Mammary epithelial cell (primary cell): Measurements from ENCODE around the gene DDX6.

ENCODE experiments used
- CTCF ChIP-seq, 2 donors: IDR thresholded peaks in 1 of 2; conservative IDR thresholded peaks in 1 of 2; 2 replicates each; pipeline ENCODE4 v1.5.1; 2011 to 2012; ENCODE audit warnings: inconsistent platforms in 2 of 2, low read length in 2 of 2, mild to moderate bottlenecking in 2 of 2, control low read depth in 1 of 2, low read depth in 1 of 2; ENCODE audit not compliant: insufficient read depth in 1 of 2; ENCODE audit errors: extremely low read depth in 1 of 2
- EZH2 ChIP-seq: IDR thresholded peaks from 2 replicates; pipeline ENCODE4 v1.6.1; 2012; ENCODE audit warnings: low read length, inconsistent platforms, borderline replicate concordance

GRCh38 chr11:118791111-118791960 lies at the start of gene DDX6:
- TF ChIP-seq CTCF (conservative IDR thresholded peaks at IDR 0.05 in 1 of 2, IDR thresholded peaks at IDR 0.05 in 1 of 2; ENCODE audit: extremely low read depth in 1 of 2, insufficient read depth in 1 of 2, low read depth in 1 of 2, low read length in 2 of 2) = peak in 1 of 2 donors; percentile 54
- no peak for TF ChIP-seq EZH2
